Activated naive CD8-positive, alpha-beta T cell treated with anti-CD3 and anti-CD28 coated beads, Interleukin-2, amount 10 ng/mL, durations not matched to agents 7 days and 5 days (primary cell): ENCODE measurements around the gene ZNF688. TPM values are rescaled to one million over a fixed set of nuclear protein-coding genes. Genes with fewer than 3 reads are reported as not detected.
A peak's percentile ranks its signal among the peaks of the same experiment; 100 is the strongest.

Experiments
- ATAC-seq: fragments of 150-1000 bp; cut with Tn5 transposase; one replicate; pipeline ENCODE4 v1.10.0; 2021; ENCODE audit warnings: low read depth, moderate library complexity
- POLR2A ChIA-PET: fragments of 350-600 bp; sonication (Branson Sonifier 250); formaldehyde crosslinking; loops from one replicate; lab custom pipeline; 2021; ENCODE audit warnings: antibody characterized with exemption; lab: Charles Lee
- DNase-seq: peaks from one replicate; pipeline ENCODE4 v3.0.0; 2021
- H3K27ac Mint-ChIP-seq: one replicate; pipeline ENCODE4 v1.8.0; 2022; ENCODE audit warnings: mild to moderate bottlenecking, mixed read lengths
- H3K27me3 Mint-ChIP-seq: one replicate; pipeline ENCODE4 v1.8.0; 2022; ENCODE audit warnings: mild to moderate bottlenecking, moderate library complexity, mixed read lengths
- H3K36me3 Mint-ChIP-seq: one replicate; pipeline ENCODE4 v1.8.0; 2021; ENCODE audit warnings: mild to moderate bottlenecking, mixed read lengths
- H3K4me1 Mint-ChIP-seq: one replicate; pipeline ENCODE4 v1.8.0; 2021; ENCODE audit warnings: mixed read lengths
- H3K4me3 Mint-ChIP-seq: one replicate; pipeline ENCODE4 v1.8.0; 2022; ENCODE audit warnings: mild to moderate bottlenecking, moderate library complexity, mixed read lengths
- H3K9me3 Mint-ChIP-seq: one replicate; pipeline ENCODE4 v1.8.0; 2021; ENCODE audit warnings: mixed read lengths
- total RNA-seq, 2 experiments: library from RNA; stranded (reverse); gene quantifications; one replicate each; pipeline ENCODE4 v1.2.3, GENCODE V29; 2021

The ZNF688 gene
- total RNA-seq = 10 to 100 TPM; 17.8 to 18.3 TPM

GRCh38 chr16:30571445-30572322 is at the start of gene ZNF688:
Gene ZNF688 (minus strand): TSS chr16:30571714. CDS start chr16:30571629, 85 bp downstream.
- DNase-seq (peak; percentile 90), ATAC-seq (peak; percentile 86)
- Mint-ChIP-seq H3K36me3 (peaks cover 9% of the 10 kb centered on the region), H3K9me3 (no peaks in the 10 kb centered on the region), H3K4me1 (peaks cover 36% of the 10 kb centered on the region), H3K27me3 (no peaks in the 10 kb centered on the region), H3K4me3 (peak within 1 kb of the TSS; percentile 97), H3K27ac (peak within 1 kb of the TSS; percentile 90)
- POLR2A ChIA-PET = interaction anchor here (0.7 to 3.5 kb wide), 36 partner anchors 8 to 448 kb away, joined by 3 to 68 read pairs (median 5); partner anchors contain the start of genes CORO1A, DCTPP1, FBRS and PRR14

GRCh38 chr16:30620169-30620568 is 48.7 kb upstream of the ZNF688 start:
- peaks cover 14% of the 10 kb centered on the region for H3K27me3 Mint-ChIP-seq
- no peaks in the 10 kb centered on the region for H3K36me3 Mint-ChIP-seq
- DNase-seq (no peak), ATAC-seq (no peak)
- H3K4me1 Mint-ChIP-seq = peaks cover 6% of the 10 kb centered on the region
- no peaks in the 10 kb centered on the region for H3K9me3 Mint-ChIP-seq
- H3K4me3 Mint-ChIP-seq = no peak overlapping the region
- POLR2A ChIA-PET = interaction anchor here (0.6 to 1.2 kb wide), 3 partner anchors 10 to 38 kb away, joined by 3 read pairs; partner anchors contain the start of gene ZNF689
- H3K27ac Mint-ChIP-seq = no peak overlapping the region

- Mint-ChIP-seq H3K27me3 (peaks cover 14% of the 10 kb centered on the region), H3K4me1 (peaks cover 6% of the 10 kb centered on the region), H3K9me3 (no peaks in the 10 kb centered on the region), H3K27ac (no peak overlapping the region), H3K4me3 (no peak overlapping the region), H3K36me3 (no peaks in the 10 kb centered on the region)
- no peak for DNase-seq
- POLR2A ChIA-PET = interaction anchor here (0.7 to 1.2 kb wide), 2 partner anchors 9 to 38 kb away, joined by 3 read pairs; partner anchors contain the start of gene ZNF689
- no peak for ATAC-seq
Measured at GRCh38 chr16:30619638-30620037, 48.1 kb upstream of the ZNF688 start.

GRCh38 chr16:30619202-30619601 is 47.7 kb upstream of the ZNF688 start:
- ATAC-seq (no peak), DNase-seq (no peak)
- Mint-ChIP-seq H3K4me3 (no peak overlapping the region), H3K27me3 (peaks cover 14% of the 10 kb centered on the region), H3K27ac (no peak overlapping the region), H3K36me3 (no peaks in the 10 kb centered on the region), H3K4me1 (peaks cover 6% of the 10 kb centered on the region), H3K9me3 (no peaks in the 10 kb centered on the region)
- POLR2A ChIA-PET = interaction anchor here (0.7 to 1.2 kb wide), 2 partner anchors 9 to 37 kb away, joined by 3 read pairs; partner anchors contain the start of gene ZNF689

GRCh38 chr16:30615358-30616091 is 44.0 kb upstream of the ZNF688 start:
- Mint-ChIP-seq H3K4me1 (peaks cover 11% of the 10 kb centered on the region), H3K36me3 (no peaks in the 10 kb centered on the region), H3K27me3 (peaks cover 9% of the 10 kb centered on the region), H3K27ac (no peak overlapping the region), H3K4me3 (no peak overlapping the region), H3K9me3 (no peaks in the 10 kb centered on the region)
- peak; percentile 82 for DNase-seq
- peak; percentile 79 for ATAC-seq
- POLR2A ChIA-PET = interaction anchor here (0.5 to 1.6 kb wide), 4 partner anchors 81 to 751 kb away, joined by 3 to 5 read pairs (median 4); partner anchors contain the start of genes DCTPP1 and ZNF747

- peaks cover 24% of the 10 kb centered on the region for H3K4me1 Mint-ChIP-seq
- peak within 1 kb of the TSS; percentile 96 for H3K4me3 Mint-ChIP-seq
- H3K27me3 Mint-ChIP-seq = no peaks in the 10 kb centered on the region
- H3K27ac Mint-ChIP-seq = peak within 1 kb of the TSS; percentile 94
- POLR2A ChIA-PET = interaction anchor here (0.5 to 4.2 kb wide), 19 partner anchors 10 to 427 kb away, joined by 3 to 22 read pairs (median 5); partner anchors contain the start of genes CORO1A, DCTPP1, FBRS and PRR14
- peak; percentile 92 for DNase-seq
- peaks cover 16% of the 10 kb centered on the region for H3K36me3 Mint-ChIP-seq
- ATAC-seq = peak; percentile 89
- H3K9me3 Mint-ChIP-seq = no peaks in the 10 kb centered on the region
Measured at GRCh38 chr16:30609926-30610839, 38.7 kb upstream of the ZNF688 start, which contains the start of gene ZNF689. Gene ZNF689 (minus strand): TSS chr16:30610389. CDS start chr16:30610041, 348 bp downstream.

GRCh38 chr16:30609002-30609925 is 37.8 kb upstream of the ZNF688 start:
- POLR2A ChIA-PET = interaction anchor here (0.6 to 4.2 kb wide), 19 partner anchors 11 to 532 kb away, joined by 3 to 22 read pairs (median 5); partner anchors contain the start of genes FBRS, PRR14, ZNF688 and ZNF747
- Mint-ChIP-seq H3K4me3 (peak overlapping the region; percentile 96), H3K4me1 (peaks cover 24% of the 10 kb centered on the region), H3K9me3 (no peaks in the 10 kb centered on the region), H3K27me3 (no peaks in the 10 kb centered on the region), H3K27ac (peak overlapping the region; percentile 94), H3K36me3 (peaks cover 20% of the 10 kb centered on the region)
- peak; percentile 41 for ATAC-seq
- peak; percentile 75 for DNase-seq

- no peak overlapping the region for H3K27ac Mint-ChIP-seq
- H3K27me3 Mint-ChIP-seq = no peaks in the 10 kb centered on the region
- no peak overlapping the region for H3K4me3 Mint-ChIP-seq
- no peaks in the 10 kb centered on the region for H3K9me3 Mint-ChIP-seq
- DNase-seq = no peak
- POLR2A ChIA-PET = interaction anchor here (0.7 to 2.3 kb wide), 3 partner anchors 20 to 230 kb away, joined by 3 to 8 read pairs (median 5); partner anchors contain the start of gene ZNF688
- ATAC-seq = no peak
- peaks cover 23% of the 10 kb centered on the region for H3K4me1 Mint-ChIP-seq
- peaks cover 25% of the 10 kb centered on the region for H3K36me3 Mint-ChIP-seq
Measured at GRCh38 chr16:30606004-30606403, 34.5 kb upstream of the ZNF688 start.

GRCh38 chr16:30605158-30605557 is 33.6 kb upstream of the ZNF688 start:
- Mint-ChIP-seq H3K27ac (no peak overlapping the region), H3K4me3 (no peak overlapping the region)

GRCh38 chr16:30604316-30604947 is 32.9 kb upstream of the ZNF688 start:
- Mint-ChIP-seq H3K4me3 (no peak overlapping the region), H3K36me3 (peaks cover 23% of the 10 kb centered on the region), H3K27me3 (no peaks in the 10 kb centered on the region)

More at GRCh38 chr16:30605158-30605557, 33.6 kb upstream of the ZNF688 start:
- Mint-ChIP-seq H3K4me1 (peaks cover 18% of the 10 kb centered on the region), H3K27me3 (no peaks in the 10 kb centered on the region), H3K9me3 (no peaks in the 10 kb centered on the region), H3K36me3 (peaks cover 24% of the 10 kb centered on the region)
- ATAC-seq = no peak
- DNase-seq = no peak
- POLR2A ChIA-PET = interaction anchor here (0.7 to 2.3 kb wide), 3 partner anchors 19 to 231 kb away, joined by 3 to 8 read pairs (median 5); partner anchors contain the start of gene ZNF688

GRCh38 chr16:30603945-30604315 is 32.4 kb upstream of the ZNF688 start:
- DNase-seq (no peak), ATAC-seq (no peak)
- no peaks in the 10 kb centered on the region for H3K9me3 Mint-ChIP-seq
- peaks cover 14% of the 10 kb centered on the region for H3K4me1 Mint-ChIP-seq
- POLR2A ChIA-PET = no interaction called here
- no peaks in the 10 kb centered on the region for H3K27me3 Mint-ChIP-seq
- H3K36me3 Mint-ChIP-seq = peaks cover 23% of the 10 kb centered on the region
- no peak overlapping the region for H3K27ac Mint-ChIP-seq
- no peak overlapping the region for H3K4me3 Mint-ChIP-seq

More at GRCh38 chr16:30604316-30604947, 32.9 kb upstream of the ZNF688 start:
- ATAC-seq (no peak), DNase-seq (no peak)
- Mint-ChIP-seq H3K27ac (no peak overlapping the region), H3K4me1 (peaks cover 18% of the 10 kb centered on the region), H3K9me3 (no peaks in the 10 kb centered on the region)
- POLR2A ChIA-PET = no interaction called here
